MM.1S (cell line): ENCODE results near the gene ARHGAP32.

Experiments used
- DNase-seq: peaks from one replicate; pipeline ENCODE4 v3.0.0-alpha.2; 2015
- H2AFZ ChIP-seq: fragments of 300-600 bp; sonication (generic); 2 replicates; pipeline ENCODE4 v1.6.0; 2016; ENCODE audit warnings: antibody characterized with exemption, low read length
- H3F3A ChIP-seq: fragments of 300-600 bp; sonication (generic); 2 replicates; pipeline ENCODE4 v1.6.1; 2016; ENCODE audit warnings: mild to moderate bottlenecking, antibody characterized with exemption, low read length, moderate library complexity, mixed read lengths; ENCODE audit not compliant: insufficient read depth
- H3K27ac ChIP-seq: fragments of 300-600 bp; sonication (generic); 2 replicates; pipeline ENCODE4 v1.5.1; 2016; ENCODE audit warnings: mild to moderate bottlenecking, low read length
- H3K27me3 ChIP-seq: fragments of 300-600 bp; sonication (generic); replicated peaks from 2 replicates; pipeline ENCODE4 v1.6.0; 2016; ENCODE audit warnings: low read length; ENCODE audit not compliant: insufficient read depth
- H3K36me3 ChIP-seq: fragments of 300-600 bp; sonication (generic); replicated peaks from 2 replicates; pipeline ENCODE4 v1.6.1; 2016; ENCODE audit warnings: mild to moderate bottlenecking, low read length, mixed read lengths; ENCODE audit not compliant: insufficient read depth
- H3K4me1 ChIP-seq: fragments of 300-600 bp; sonication (generic); 2 replicates; pipeline ENCODE4 v1.6.1; 2016; ENCODE audit warnings: low read length, mixed read lengths
- H3K4me2 ChIP-seq: fragments of 300-600 bp; sonication (generic); 2 replicates; pipeline ENCODE4 v1.6.0; 2016; ENCODE audit warnings: low read depth, low read length
- H3K4me3 ChIP-seq: fragments of 300-600 bp; sonication (generic); 2 replicates; pipeline ENCODE4 v1.5.1; 2016; ENCODE audit warnings: low read length, mixed read lengths
- H3K79me2 ChIP-seq: fragments of 300-600 bp; sonication (generic); 2 replicates; pipeline ENCODE4 v1.6.1; 2016; ENCODE audit warnings: mixed run types, low read length, mixed read lengths
- H3K9ac ChIP-seq: fragments of 300-600 bp; sonication (generic); 2 replicates; pipeline ENCODE4 v1.6.1; 2016; ENCODE audit warnings: low read length, mixed read lengths
- H3K9me2 ChIP-seq: fragments of 300-600 bp; sonication (generic); replicated peaks from 2 replicates; pipeline ENCODE4 v1.6.1; 2016; ENCODE audit warnings: mild to moderate bottlenecking, low read length, mixed read lengths; ENCODE audit not compliant: insufficient read depth
- H3K9me3 ChIP-seq: fragments of 300-600 bp; sonication (generic); replicated peaks from 2 replicates; pipeline ENCODE4 v1.6.1; 2016; ENCODE audit warnings: mild to moderate bottlenecking, low read length, mixed read lengths; ENCODE audit not compliant: insufficient read depth
- H4K20me1 ChIP-seq: fragments of 300-600 bp; sonication (generic); 2 replicates; pipeline ENCODE4 v1.6.1; 2016; ENCODE audit warnings: mild to moderate bottlenecking, low read length, moderate library complexity, mixed read lengths; ENCODE audit not compliant: insufficient read depth
- EZH2 ChIP-seq: fragments of 300-600 bp; sonication (generic); optimal IDR thresholded peaks from 2 replicates; pipeline ENCODE3; 2017; ENCODE audit warnings: low read depth, mild to moderate bottlenecking, antibody characterized with exemption, low read length, mixed read lengths
- EZH2phosphoT487 ChIP-seq: fragments of 300-600 bp; sonication (generic); IDR thresholded peaks from 2 replicates; pipeline ENCODE4 v1.6.1; 2018; ENCODE audit warnings: antibody characterized with exemption, low read length
- TF ChIP-seq, protein P1 (sequence below): fragments of 300-600 bp; sonication (generic); IDR thresholded peaks from 2 replicates; pipeline ENCODE4 v1.5.1; 2016; ENCODE audit warnings: antibody characterized with exemption, low read length, mixed read lengths

ARHGAP32 gene

DNA sequence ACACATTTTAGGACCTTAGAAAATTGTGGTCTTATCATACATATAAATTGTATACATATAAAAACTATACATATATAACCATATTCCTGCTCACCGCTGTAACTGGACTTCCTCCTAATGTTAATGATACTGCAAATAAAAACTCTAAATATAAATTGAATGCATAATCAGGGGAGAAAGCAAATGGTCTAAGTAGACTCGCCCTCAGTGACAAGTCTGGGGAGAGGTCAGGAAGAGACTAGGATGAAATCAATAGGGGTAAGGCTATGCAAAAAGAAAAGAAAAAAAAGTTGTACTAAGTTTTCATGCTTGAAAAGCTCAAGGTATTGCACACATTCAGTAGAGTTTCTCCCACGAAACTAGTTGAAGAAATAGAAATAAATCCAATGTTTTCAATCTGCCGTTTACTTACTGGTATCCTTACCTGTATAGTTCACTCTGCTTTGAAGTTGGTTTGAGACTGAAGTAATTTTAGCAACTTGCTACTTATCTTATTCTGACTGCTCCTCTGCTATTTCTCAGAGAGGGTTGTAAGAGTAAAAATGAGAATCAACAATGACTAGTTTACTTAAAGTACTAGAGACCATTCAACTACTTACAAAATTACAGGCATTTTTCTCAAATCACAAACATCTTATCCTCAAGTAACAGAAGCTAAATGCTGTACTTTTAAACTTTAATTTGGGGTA lies 12.2 kb upstream of the ARHGAP32 start:
- TF ChIP-seq, protein P1, sequence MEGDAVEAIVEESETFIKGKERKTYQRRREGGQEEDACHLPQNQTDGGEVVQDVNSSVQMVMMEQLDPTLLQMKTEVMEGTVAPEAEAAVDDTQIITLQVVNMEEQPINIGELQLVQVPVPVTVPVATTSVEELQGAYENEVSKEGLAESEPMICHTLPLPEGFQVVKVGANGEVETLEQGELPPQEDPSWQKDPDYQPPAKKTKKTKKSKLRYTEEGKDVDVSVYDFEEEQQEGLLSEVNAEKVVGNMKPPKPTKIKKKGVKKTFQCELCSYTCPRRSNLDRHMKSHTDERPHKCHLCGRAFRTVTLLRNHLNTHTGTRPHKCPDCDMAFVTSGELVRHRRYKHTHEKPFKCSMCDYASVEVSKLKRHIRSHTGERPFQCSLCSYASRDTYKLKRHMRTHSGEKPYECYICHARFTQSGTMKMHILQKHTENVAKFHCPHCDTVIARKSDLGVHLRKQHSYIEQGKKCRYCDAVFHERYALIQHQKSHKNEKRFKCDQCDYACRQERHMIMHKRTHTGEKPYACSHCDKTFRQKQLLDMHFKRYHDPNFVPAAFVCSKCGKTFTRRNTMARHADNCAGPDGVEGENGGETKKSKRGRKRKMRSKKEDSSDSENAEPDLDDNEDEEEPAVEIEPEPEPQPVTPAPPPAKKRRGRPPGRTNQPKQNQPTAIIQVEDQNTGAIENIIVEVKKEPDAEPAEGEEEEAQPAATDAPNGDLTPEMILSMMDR: no peak
- TF ChIP-seq EZH2: no peak
- TF ChIP-seq EZH2phosphoT487: no peak
- Histone ChIP-seq H3K79me2 (no peaks in the 10 kb centered on the region), H3K27me3 (no peaks in the 10 kb centered on the region), H3K27ac (no peak overlapping the region), H3K9ac (no peak overlapping the region), H2AFZ (no peak overlapping the region), H4K20me1 (no peaks in the 10 kb centered on the region), H3K4me2 (no peak overlapping the region), H3K9me2 (no peaks in the 10 kb centered on the region), H3F3A (no peaks in the 10 kb centered on the region), H3K9me3 (no peaks in the 10 kb centered on the region), H3K36me3 (no peaks in the 10 kb centered on the region), H3K4me3 (no peak overlapping the region), H3K4me1 (no peaks in the 10 kb centered on the region)
- DNase-seq: no peak

GRCh38 chr11:129202646-129203045 lies 10.5 kb upstream of the ARHGAP32 start:
- no peak for TF ChIP-seq EZH2phosphoT487
- TF ChIP-seq, protein P1: no peak
- TF ChIP-seq EZH2: no peak
- Histone ChIP-seq H3K36me3 (no peaks in the 10 kb centered on the region), H3K79me2 (no peaks in the 10 kb centered on the region), H3K9me3 (no peaks in the 10 kb centered on the region), H3K4me1 (no peaks in the 10 kb centered on the region), H3K27me3 (no peaks in the 10 kb centered on the region), H3K9ac (no peak overlapping the region), H2AFZ (no peak overlapping the region), H3K4me3 (no peak overlapping the region), H3K4me2 (no peak overlapping the region), H4K20me1 (no peaks in the 10 kb centered on the region), H3K27ac (no peak overlapping the region), H3F3A (no peaks in the 10 kb centered on the region), H3K9me2 (no peaks in the 10 kb centered on the region)
- DNase-seq: no peak

GRCh38 chr11:129195682-129196081 lies 3.6 kb upstream of the ARHGAP32 start:
- Histone ChIP-seq H3F3A (no peaks in the 10 kb centered on the region), H3K4me1 (no peaks in the 10 kb centered on the region), H4K20me1 (no peaks in the 10 kb centered on the region), H3K4me2 (no peak overlapping the region), H3K27ac (no peak overlapping the region), H3K9me2 (no peaks in the 10 kb centered on the region), H3K27me3 (no peaks in the 10 kb centered on the region), H3K9me3 (no peaks in the 10 kb centered on the region), H3K4me3 (no peak overlapping the region), H3K36me3 (no peaks in the 10 kb centered on the region), H2AFZ (no peak overlapping the region), H3K79me2 (no peaks in the 10 kb centered on the region), H3K9ac (no peak overlapping the region)
- TF ChIP-seq EZH2 (no peak), EZH2phosphoT487 (no peak)
- TF ChIP-seq, protein P1: no peak
- no peak for DNase-seq
